Ascending aorta (tissue), 2 donors: Measurements from ENCODE around the gene AKAP6. TPM values are rescaled to one million over a fixed set of nuclear protein-coding genes. Genes with fewer than 3 reads are reported as not detected.

ENCODE experiments used
- DNase-seq, 2 donors: peaks; one replicate each; pipeline ENCODE4 v3.0.0-alpha.2; 2019; ENCODE audit warnings: low spot score in 2 of 2
- H3K27ac ChIP-seq, 2 donors: fragments of 200-600 bp; sonication (generic); one replicate each; pipeline ENCODE4 v1.5.1; 2016 to 2017; ENCODE audit warnings: mild to moderate bottlenecking in 1 of 2
- H3K27me3 ChIP-seq: fragments of 200-600 bp; sonication (generic); one replicate; pipeline ENCODE4 v1.5.1; 2017
- H3K36me3 ChIP-seq, 2 donors: fragments of 200-600 bp; sonication (generic); one replicate each; pipeline ENCODE4 v1.5.1; 2016
- H3K4me1 ChIP-seq, 2 donors: fragments of 200-600 bp; sonication (generic); one replicate each; pipeline ENCODE4 v1.5.1; 2016 to 2017; ENCODE audit warnings: mild to moderate bottlenecking in 1 of 2
- H3K4me3 ChIP-seq, 2 donors: fragments of 200-600 bp; sonication (generic); one replicate each; pipeline ENCODE4 v1.5.1; 2016 to 2017; ENCODE audit warnings: mild to moderate bottlenecking in 1 of 2
- H3K9me3 ChIP-seq, 2 donors: fragments of 200-600 bp; sonication (generic); one replicate each; pipeline ENCODE4 v1.5.1; 2016
- intact Hi-C: fragments of 100-400 bp; cut with DNase I; formaldehyde crosslinking; loops from one replicate; pipeline ENCODE4 v1.15.1; 2023
- total RNA-seq: library from RNA; depleted of rRNA; stranded (reverse); fragments of >200 nt; gene quantifications from one replicate; pipeline ENCODE4 v1.1.0, GENCODE V29; 2016
- TF ChIP-seq, protein P1 (sequence below), 3 experiments: fragments of 200-600 bp in 2 of 3; fragments of 450-650 bp in 1 of 3; sonication (generic) in 2 of 3; IDR thresholded peaks; one replicate each; pipeline ENCODE4 v1.5.1; 2016 to 2019; ENCODE audit warnings: antibody characterized with exemption in 3 of 3, mild to moderate bottlenecking in 1 of 3, moderate library complexity in 1 of 3

Gene AKAP6
- total RNA-seq, 1 donor from 2014 or later = 21.1 TPM

DNA sequence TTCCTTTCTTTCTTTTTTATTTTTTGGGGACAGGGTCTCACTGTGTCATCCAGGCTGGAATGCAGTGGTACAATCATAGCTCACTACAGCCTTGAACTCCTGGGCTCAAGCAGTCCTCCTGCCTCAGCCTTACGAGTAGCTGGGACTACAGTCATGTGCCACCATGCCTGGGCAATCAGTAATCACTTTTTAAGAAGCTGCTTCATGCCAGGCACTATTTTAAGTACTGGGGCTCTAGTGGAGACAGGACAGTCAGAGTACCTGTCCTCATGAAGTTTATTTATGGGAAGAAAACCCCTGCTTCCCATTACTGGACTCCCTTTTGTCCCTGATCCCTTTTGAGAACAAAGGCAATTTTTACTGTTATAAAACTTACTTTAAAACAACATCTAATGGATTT, 485.6 kb downstream of the AKAP6 start:
- Histone ChIP-seq H3K4me1 (peaks cover 0 to 2% of the 10 kb centered on the region in 2 donors), H3K9me3 (no peaks in the 10 kb centered on the region), H3K36me3 (no peaks in the 10 kb centered on the region), H3K27me3 (no peaks in the 10 kb centered on the region), H3K27ac (no peak overlapping the region), H3K4me3 (no peak overlapping the region)
- TF ChIP-seq, protein P1, sequence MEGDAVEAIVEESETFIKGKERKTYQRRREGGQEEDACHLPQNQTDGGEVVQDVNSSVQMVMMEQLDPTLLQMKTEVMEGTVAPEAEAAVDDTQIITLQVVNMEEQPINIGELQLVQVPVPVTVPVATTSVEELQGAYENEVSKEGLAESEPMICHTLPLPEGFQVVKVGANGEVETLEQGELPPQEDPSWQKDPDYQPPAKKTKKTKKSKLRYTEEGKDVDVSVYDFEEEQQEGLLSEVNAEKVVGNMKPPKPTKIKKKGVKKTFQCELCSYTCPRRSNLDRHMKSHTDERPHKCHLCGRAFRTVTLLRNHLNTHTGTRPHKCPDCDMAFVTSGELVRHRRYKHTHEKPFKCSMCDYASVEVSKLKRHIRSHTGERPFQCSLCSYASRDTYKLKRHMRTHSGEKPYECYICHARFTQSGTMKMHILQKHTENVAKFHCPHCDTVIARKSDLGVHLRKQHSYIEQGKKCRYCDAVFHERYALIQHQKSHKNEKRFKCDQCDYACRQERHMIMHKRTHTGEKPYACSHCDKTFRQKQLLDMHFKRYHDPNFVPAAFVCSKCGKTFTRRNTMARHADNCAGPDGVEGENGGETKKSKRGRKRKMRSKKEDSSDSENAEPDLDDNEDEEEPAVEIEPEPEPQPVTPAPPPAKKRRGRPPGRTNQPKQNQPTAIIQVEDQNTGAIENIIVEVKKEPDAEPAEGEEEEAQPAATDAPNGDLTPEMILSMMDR (IDR thresholded peaks at IDR 0.05) = no peak
- intact Hi-C loops = no loop called here
- DNase-seq = no peak

DNA sequence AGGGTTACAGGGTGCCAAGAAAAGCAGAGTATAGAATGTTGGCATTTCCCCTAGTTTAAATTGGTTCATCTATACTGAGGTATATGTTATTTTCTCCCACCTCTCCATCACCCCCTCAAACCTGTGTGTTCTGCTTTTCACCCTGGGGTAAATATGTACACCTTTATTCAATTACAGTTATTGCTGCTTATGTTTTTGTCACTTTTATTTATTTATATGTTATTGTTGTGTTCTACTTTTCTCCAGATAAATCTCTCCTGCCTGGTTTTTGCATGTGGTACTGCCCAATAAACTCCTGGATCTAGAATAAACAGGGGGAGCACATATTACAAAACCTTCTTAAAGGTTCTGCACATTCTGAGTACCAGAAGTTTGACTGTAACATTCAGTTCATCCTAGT, 487.5 kb downstream of the AKAP6 start:
- Histone ChIP-seq H3K4me1 (peaks cover 0 to 2% of the 10 kb centered on the region in 2 donors), H3K4me3 (no peak overlapping the region), H3K27me3 (no peaks in the 10 kb centered on the region), H3K27ac (no peak overlapping the region), H3K9me3 (no peaks in the 10 kb centered on the region), H3K36me3 (peaks cover 0 to 2% of the 10 kb centered on the region in 2 donors)
- DNase-seq = no peak
- intact Hi-C loops = no loop called here
- TF ChIP-seq, protein P1 (IDR thresholded peaks at IDR 0.05) = no peak

DNA sequence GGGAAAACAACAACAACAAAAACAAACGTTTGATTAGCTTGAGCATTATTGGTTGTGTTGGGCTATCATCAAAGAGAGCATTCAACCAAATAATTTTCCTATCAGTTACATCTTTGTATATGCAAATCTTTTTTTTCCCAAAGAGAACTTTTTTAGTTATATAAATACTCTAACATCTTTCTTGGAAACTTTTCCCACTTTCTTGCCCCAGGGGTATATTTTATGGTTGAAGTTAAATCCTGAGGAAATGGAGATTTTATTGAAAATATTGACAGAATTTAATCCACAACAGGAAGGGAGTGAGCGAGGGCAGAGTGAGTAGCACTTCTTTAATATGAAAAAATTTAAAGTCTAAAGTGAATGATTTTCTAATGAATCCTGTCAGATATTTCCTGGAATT, 488.7 kb downstream of the AKAP6 start:
- Histone ChIP-seq H3K27ac (no peak overlapping the region), H3K36me3 (peaks cover 7 to 10% of the 10 kb centered on the region in 2 donors), H3K4me1 (peaks cover 0 to 2% of the 10 kb centered on the region in 2 donors), H3K4me3 (no peak overlapping the region), H3K27me3 (no peaks in the 10 kb centered on the region), H3K9me3 (no peaks in the 10 kb centered on the region)
- TF ChIP-seq, protein P1 (IDR thresholded peaks at IDR 0.05) = no peak
- intact Hi-C loops = no loop called here
- no peak for DNase-seq

DNA sequence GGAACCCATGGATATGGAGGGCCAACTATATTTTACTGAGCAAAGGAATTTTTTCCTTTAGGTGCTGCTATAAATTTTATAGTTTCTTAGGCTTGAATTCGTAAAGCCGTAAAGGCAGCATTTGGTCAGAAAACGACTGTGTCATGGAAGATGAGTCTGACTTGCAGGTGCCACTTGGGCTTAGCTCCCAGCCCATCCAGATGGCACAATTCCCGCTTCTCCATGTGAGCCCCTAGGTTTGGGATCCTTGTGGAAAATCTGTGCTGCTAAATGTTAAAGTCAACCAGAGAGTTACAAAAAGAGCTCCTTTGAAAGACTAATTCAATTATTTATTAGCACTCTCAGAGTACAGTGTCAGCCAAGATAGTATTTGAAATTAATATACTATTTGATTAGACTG, 489.5 kb downstream of the AKAP6 start:
- intact Hi-C loops = no loop called here
- H3K27me3 ChIP-seq = no peaks in the 10 kb centered on the region
- no peak overlapping the region for H3K27ac ChIP-seq
- TF ChIP-seq, protein P1 (IDR thresholded peaks at IDR 0.05) = no peak
- H3K4me3 ChIP-seq = no peak overlapping the region
- peaks cover 0 to 2% of the 10 kb centered on the region in 2 donors for H3K4me1 ChIP-seq
- no peak for DNase-seq
- H3K9me3 ChIP-seq = no peaks in the 10 kb centered on the region
- peaks cover 10 to 12% of the 10 kb centered on the region in 2 donors for H3K36me3 ChIP-seq

DNA sequence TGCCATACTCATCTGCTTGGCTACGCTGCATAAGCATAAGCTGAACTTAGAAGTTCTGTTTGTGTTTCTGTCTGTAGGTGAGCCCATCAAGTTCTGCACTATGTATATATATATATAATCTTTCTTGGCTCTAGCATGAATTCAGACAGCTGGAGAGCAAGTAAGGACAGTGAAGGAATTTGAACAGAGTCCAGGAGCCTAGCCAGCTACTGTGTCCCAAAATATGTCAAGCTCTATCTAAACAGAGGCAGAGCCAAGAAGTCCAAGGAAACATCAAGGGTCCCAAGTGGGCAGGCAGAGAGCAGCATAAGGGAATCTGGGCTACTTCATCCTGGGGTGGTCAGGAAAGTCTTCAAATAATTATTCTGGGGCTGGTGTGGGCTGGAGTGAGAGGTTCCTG, 491.1 kb downstream of the AKAP6 start:
- no peak overlapping the region for H3K4me3 ChIP-seq
- H3K27ac ChIP-seq = no peak overlapping the region
- H3K9me3 ChIP-seq = no peaks in the 10 kb centered on the region
- H3K36me3 ChIP-seq = peaks cover 10 to 12% of the 10 kb centered on the region in 2 donors
- intact Hi-C loops = no loop called here
- TF ChIP-seq, protein P1 (IDR thresholded peaks at IDR 0.05) = no peak
- no peaks in the 10 kb centered on the region for H3K4me1 ChIP-seq
- no peak for DNase-seq
- H3K27me3 ChIP-seq = no peaks in the 10 kb centered on the region

DNA sequence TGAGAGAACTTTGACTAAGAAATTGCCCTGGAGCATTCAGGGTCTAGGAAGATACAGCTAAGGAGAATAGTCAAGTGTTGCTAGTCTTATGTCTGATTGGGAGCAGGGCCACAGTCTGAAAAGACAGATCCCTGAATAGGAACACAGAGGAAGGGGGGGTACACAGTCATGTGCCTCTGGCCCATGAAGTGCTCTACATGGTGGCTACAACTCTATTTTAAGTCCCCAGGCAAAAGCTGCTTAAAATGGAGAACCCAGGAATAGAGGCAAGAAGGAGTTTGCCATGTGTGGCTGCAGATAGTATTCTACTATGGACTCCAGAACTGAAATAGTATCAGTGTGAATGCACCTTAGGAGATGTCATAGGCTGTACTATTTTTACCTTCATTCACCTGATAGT, 491.6 kb downstream of the AKAP6 start:
- Histone ChIP-seq H3K4me3 (no peak overlapping the region), H3K27ac (no peak overlapping the region), H3K4me1 (no peaks in the 10 kb centered on the region), H3K27me3 (no peaks in the 10 kb centered on the region), H3K9me3 (no peaks in the 10 kb centered on the region), H3K36me3 (peaks cover 10 to 12% of the 10 kb centered on the region in 2 donors)
- intact Hi-C loops = no loop called here
- TF ChIP-seq, protein P1 (IDR thresholded peaks at IDR 0.05) = no peak
- DNase-seq = no peak
